ENCODE data around the gene UBQLNL.

DNA sequence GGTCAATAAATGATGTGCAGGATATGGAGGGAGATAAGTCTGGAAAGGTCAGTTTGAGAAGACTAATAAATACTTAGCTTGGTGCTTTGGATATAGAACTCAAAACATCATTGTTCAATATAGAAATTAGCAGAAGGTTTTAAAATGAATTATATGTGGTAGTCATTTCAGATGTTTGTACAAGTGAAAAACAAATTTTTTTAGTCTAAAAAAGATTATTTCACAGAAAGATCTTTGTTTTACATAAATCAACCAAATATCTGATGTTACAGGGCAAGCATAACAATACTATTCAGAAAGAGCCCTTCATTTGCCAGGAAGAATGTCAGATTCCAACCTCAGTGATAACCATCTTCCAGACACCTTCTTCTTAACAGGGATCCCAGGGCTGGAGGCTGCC, 28.1 kb downstream of the UBQLNL start, which contains the start of gene OR52D1:
- no peak for TF ChIP-seq CTCF (IDR thresholded peaks at IDR 0.05)
- TF ChIP-seq POLR2A (IDR thresholded peaks at IDR 0.05) = no peak

Measured in suprapubic skin (tissue), 3 donors.